ENCODE results near the gene UGT1A9.

DNA sequence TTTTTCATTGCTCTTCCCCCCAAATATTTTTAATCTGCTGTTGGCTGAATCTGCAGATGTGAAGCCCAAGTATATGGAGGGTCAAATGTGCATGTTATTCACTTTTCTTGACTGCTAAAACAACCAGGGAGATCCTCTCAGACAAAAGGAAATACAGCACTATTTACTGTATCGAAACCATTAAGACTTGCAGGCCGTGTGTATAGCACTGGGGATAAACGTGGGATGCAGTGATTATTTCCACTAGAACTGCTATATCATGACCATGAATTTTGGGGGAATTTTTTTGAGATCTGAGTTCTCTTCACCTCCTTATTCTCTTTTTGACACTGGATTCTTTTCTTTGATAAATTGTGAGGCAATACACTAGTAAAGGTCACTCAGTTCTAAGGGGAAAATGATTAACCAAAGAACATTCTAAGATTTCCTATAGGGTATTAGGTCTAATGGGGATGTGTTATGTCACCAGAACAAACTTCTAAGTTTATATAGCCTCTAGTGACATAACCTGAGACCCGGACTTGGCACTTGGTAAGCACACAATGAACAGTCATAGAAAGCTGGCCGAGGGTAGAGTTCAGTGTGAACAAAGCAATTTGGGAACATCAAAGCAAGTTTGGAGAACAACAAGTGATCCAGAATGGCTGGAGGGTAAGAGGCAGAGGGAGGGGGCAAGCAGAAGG, 73.5 kb downstream of the UGT1A9 start:
- TF ChIP-seq CTCF (IDR thresholded peaks at IDR 0.05; ENCODE audit: poor library complexity), result no peak
- no peak for TF ChIP-seq EZH2 (IDR thresholded peaks at IDR 0.05; ENCODE audit: borderline replicate concordance)

Data from hepatocyte (in vitro differentiated cells).